Left ventricle myocardium inferior (tissue), 1 donor: ENCODE results near the gene C20orf144. TPM values are rescaled to one million over a fixed set of nuclear protein-coding genes. Genes with fewer than 3 reads are reported as not detected.
A peak's percentile ranks its signal among the peaks of the same experiment; 100 is the strongest.

ENCODE experiments used
- DNase-seq: peaks from one replicate; pipeline ENCODE4 v3.0.0-alpha.2; 2020
- H3K27ac ChIP-seq: fragments of 200-600 bp; replicated peaks from 2 replicates; pipeline ENCODE4 v1.8.0; 2021
- H3K27me3 ChIP-seq: fragments of 200-600 bp; 2 replicates; pipeline ENCODE4 v1.8.0; 2021; ENCODE audit warnings: low read depth
- H3K36me3 ChIP-seq: fragments of 200-600 bp; 2 replicates; pipeline ENCODE4 v1.8.0; 2021
- H3K4me1 ChIP-seq: fragments of 200-600 bp; 2 replicates; pipeline ENCODE4 v1.8.0; 2021
- H3K4me3 ChIP-seq: fragments of 200-600 bp; 2 replicates; pipeline ENCODE4 v1.8.0; 2021; ENCODE audit warnings: mild to moderate bottlenecking, moderate library complexity
- H3K9me3 ChIP-seq: fragments of 200-600 bp; replicated peaks from 2 replicates; pipeline ENCODE4 v1.8.0; 2021
- intact Hi-C: fragments of 100-400 bp; cut with micrococcal nuclease; formaldehyde crosslinking; loops from one replicate; pipeline ENCODE4 v1.11.0; 2022
- total RNA-seq: library from RNA; stranded (reverse); fragmentation: NEBNext Ultra II Directional; extraction: Animal tissue kit (Norgen Biotek cat#: 25700); gene quantifications from one replicate; pipeline ENCODE4 v1.2.1, GENCODE V29; 2021
- TF ChIP-seq, protein P1 (sequence below): fragments of 200-600 bp; IDR thresholded peaks from 2 replicates; pipeline ENCODE4 v1.8.0; 2021; ENCODE audit warnings: antibody characterized with exemption, mild to moderate bottlenecking, borderline replicate concordance
- donor health status: DM: no; HTN: yes; CAD: no; lungs with severe emphysema.

C20orf144 gene
- total RNA-seq, 1 donor from 2014 or later = not detected

DNA sequence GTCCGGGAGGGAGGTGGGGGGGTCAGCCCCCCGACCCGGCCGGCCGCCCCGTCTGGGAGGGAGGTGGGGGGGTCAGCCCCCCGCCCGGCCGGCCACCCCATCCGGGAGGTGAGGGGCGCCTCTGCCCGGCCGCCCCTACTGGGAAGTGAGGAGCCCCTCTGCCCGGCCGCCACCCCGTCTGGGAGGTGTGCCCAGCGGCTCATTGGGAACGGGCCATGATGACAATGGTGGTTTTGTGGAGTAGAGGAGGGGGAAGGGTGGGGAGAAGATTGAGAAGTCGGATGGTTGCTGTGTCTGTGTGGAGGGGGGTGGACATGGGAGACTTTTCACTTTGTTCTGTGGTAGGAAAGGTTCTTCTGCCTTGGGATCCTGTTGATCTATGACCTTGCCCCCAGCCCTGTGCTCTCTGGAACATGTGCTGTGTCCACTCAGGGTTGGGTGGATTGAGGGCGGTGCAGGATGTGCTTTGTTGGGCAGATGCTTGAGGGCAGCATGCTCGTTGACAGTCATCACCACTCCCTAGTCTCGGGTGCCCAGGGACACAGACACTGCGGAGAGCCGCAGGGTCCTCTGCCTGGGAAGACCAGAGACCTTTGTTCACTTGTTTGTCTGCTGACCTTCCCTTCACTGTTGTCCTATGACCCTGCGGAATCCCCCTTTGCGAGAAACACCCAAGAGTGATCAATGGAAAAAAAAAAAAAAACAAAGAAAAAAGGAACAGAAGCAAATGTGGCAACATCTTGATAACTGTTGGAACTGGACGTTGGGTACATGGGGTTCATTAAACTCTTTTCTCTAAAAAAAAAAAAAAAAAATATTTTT, 39.7 kb downstream of the C20orf144 start:
- no peak for DNase-seq
- H3K36me3 ChIP-seq = peaks cover 11% of the 10 kb centered on the region
- no peaks in the 10 kb centered on the region for H3K9me3 ChIP-seq
- TF ChIP-seq, protein P1, sequence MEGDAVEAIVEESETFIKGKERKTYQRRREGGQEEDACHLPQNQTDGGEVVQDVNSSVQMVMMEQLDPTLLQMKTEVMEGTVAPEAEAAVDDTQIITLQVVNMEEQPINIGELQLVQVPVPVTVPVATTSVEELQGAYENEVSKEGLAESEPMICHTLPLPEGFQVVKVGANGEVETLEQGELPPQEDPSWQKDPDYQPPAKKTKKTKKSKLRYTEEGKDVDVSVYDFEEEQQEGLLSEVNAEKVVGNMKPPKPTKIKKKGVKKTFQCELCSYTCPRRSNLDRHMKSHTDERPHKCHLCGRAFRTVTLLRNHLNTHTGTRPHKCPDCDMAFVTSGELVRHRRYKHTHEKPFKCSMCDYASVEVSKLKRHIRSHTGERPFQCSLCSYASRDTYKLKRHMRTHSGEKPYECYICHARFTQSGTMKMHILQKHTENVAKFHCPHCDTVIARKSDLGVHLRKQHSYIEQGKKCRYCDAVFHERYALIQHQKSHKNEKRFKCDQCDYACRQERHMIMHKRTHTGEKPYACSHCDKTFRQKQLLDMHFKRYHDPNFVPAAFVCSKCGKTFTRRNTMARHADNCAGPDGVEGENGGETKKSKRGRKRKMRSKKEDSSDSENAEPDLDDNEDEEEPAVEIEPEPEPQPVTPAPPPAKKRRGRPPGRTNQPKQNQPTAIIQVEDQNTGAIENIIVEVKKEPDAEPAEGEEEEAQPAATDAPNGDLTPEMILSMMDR = no peak
- intact Hi-C loops = no loop called here
- H3K27ac ChIP-seq = no peak overlapping the region
- H3K4me3 ChIP-seq = no peak overlapping the region
- H3K27me3 ChIP-seq = no peaks in the 10 kb centered on the region
- peaks cover 11% of the 10 kb centered on the region for H3K4me1 ChIP-seq

DNA sequence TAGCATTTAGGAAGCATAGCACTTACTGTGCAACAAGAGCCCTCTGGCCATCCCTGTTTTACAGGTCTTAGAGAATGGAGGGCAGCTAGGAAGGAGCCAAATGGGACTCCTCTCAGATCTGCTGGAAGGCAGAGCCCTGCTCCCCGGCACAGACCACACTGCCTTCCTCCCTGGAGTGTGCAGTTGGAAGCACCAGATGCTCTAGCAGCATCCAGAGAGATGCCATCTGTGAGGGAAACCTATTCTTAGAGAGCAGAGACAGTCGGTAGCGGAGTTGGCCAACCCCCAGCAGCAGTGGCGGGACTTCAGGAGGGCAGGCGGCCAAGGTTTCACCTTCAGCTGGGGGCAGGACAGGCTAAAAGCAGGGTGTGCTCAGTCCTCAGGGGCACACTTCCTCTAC, 40.7 kb downstream of the C20orf144 start:
- Histone ChIP-seq H3K36me3 (peaks cover 21% of the 10 kb centered on the region), H3K4me1 (peaks cover 11% of the 10 kb centered on the region), H3K9me3 (no peaks in the 10 kb centered on the region), H3K4me3 (no peak overlapping the region), H3K27me3 (no peaks in the 10 kb centered on the region), H3K27ac (no peak overlapping the region)
- intact Hi-C loops = no loop called here
- TF ChIP-seq, protein P1 = no peak
- DNase-seq = peak; percentile 75

DNA sequence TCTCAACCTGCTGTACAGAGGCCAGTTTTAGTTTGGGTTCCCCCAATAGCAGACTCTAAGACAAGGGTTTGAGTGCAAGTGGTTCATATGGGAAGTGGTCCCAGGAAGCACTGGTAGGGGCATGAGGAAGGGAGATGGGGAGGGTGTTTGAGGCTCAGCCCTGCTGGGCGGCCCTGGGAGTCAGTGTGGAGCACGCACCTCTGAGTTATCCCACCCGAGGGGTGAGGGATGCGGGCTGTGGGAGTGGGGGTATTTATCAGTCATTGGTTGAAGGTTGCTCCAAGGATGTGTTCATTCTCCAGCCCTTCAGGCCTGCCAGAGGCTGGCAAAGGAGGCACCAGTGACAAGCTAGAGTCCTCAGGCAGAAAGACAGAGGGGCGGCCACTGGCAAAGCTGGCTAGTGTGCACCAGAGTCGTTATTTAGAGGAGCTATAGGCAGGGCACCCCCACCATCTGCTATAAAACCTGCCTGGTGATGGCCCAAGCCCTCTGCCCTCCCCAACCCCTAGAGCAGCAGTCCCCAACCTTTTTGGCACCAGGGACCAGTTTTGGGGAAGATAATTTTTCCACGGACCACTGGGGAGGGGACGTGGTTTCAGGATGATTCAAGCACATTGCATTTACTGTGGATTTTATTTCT, 41.5 kb downstream of the C20orf144 start:
- no peaks in the 10 kb centered on the region for H3K9me3 ChIP-seq
- intact Hi-C loops = no loop called here
- H3K27me3 ChIP-seq = no peaks in the 10 kb centered on the region
- no peak overlapping the region for H3K4me3 ChIP-seq
- peaks cover 24% of the 10 kb centered on the region for H3K36me3 ChIP-seq
- TF ChIP-seq, protein P1 = no peak
- peaks cover 11% of the 10 kb centered on the region for H3K4me1 ChIP-seq
- no peak for DNase-seq
- no peak overlapping the region for H3K27ac ChIP-seq

GRCh38 chr20:33704197-33704924, 42.2 kb downstream of the C20orf144 start:
- Histone ChIP-seq H3K27ac (no peak overlapping the region), H3K9me3 (no peaks in the 10 kb centered on the region), H3K4me3 (no peak overlapping the region), H3K27me3 (no peaks in the 10 kb centered on the region), H3K4me1 (peaks cover 11% of the 10 kb centered on the region), H3K36me3 (peaks cover 24% of the 10 kb centered on the region)
- TF ChIP-seq, protein P1 = no peak
- no peak for DNase-seq
- intact Hi-C loops = no loop called here

- DNase-seq = no peak
- Histone ChIP-seq H3K27ac (no peak overlapping the region), H3K4me1 (peaks cover 7% of the 10 kb centered on the region), H3K4me3 (no peak overlapping the region), H3K9me3 (no peaks in the 10 kb centered on the region), H3K27me3 (no peaks in the 10 kb centered on the region), H3K36me3 (peaks cover 47% of the 10 kb centered on the region)
- TF ChIP-seq, protein P1 = no peak
- intact Hi-C loops = no loop called here
Observed at GRCh38 chr20:33707668-33708067, 45.5 kb downstream of the C20orf144 start.
